Stimulated activated CD8-positive, alpha-beta memory T cell treated with anti-CD3 and anti-CD28 coated beads, Interleukin-15, amount 100 ng/mL, for 48 hours (primary cell): ENCODE results near the gene YAF2.
"Not testable (repeated sequence)": the region's sequence is repeated elsewhere in the genome, so short reads cannot be mapped to it uniquely, and the experiment has no call there.

Source experiments
- DNase-seq, 2 donors: peaks; one replicate each; pipeline ENCODE4 v3.0.0-alpha.2; 2020; ENCODE audit warnings: low read depth in 2 of 2

YAF2 gene

DNA sequence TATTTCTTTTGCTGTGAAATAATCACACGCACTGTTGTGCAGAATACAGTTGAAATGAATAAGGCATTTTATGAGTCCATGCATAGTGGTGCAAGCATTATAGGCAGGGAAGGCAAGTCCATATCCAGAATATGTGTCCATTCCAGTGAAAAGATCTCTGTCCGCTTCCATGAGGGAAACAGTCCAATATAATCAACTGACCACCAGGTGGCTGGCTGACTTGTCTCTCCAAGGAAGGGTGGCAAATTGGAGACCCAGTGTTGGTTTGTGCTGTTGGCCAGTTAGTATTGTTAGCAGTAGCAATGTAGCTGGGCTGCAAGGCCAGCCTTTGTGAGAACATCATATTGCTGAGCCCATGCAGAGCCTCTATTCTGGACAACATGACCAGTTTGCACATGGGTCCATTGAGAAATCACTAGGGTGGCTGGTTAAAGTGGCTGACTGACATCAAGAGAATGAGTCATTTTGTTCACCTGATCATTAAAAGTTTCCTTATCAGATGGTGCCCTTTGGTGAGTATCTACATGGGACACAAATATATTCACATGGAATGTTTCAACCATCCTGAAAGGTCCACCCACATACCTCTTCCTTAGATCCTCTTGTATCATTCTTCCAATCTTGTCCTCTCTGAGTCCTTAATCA lies 17.3 kb upstream of the YAF2 start:
- DNase-seq, result no peak

DNA sequence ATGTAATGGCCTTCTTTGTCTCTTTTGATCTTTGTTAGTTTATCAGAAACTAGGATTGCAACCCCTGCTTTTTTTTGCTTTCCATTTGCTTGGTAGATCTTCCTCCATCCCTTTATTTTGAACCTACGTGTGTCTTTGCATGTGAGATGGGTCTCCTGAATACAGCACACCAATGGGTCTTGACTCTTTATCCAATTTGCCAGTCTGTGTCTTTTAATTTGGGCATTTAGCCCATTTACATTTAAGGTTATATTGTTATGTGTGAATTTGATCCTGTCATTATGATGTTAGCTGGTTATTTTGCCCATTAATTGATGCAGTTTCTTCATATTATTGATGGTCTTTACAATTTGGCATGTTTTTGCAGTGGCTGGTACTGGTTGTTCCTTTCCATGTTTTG lies 14.6 kb upstream of the YAF2 start:
- DNase-seq, result not testable (repeated sequence)

DNA sequence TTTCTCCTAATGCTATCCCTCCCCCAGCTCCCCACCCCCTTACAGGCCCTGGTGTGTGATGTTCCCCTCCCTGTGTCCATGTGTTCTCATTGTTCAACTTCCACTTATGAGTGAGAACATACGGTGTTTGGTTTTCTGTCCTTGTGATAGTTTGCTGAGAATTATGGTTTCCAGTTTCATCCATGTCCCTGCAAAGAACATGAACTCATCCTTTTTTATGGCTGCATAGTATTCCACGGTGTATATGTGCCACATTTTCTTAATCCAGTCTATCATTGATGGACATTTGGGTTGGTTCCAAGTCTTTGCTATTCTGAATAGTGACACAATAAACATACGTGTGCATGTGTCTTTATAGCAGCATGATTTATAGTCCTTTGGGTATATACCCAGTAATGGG lies 11.0 kb upstream of the YAF2 start:
- DNase-seq, result not testable (repeated sequence)

DNA sequence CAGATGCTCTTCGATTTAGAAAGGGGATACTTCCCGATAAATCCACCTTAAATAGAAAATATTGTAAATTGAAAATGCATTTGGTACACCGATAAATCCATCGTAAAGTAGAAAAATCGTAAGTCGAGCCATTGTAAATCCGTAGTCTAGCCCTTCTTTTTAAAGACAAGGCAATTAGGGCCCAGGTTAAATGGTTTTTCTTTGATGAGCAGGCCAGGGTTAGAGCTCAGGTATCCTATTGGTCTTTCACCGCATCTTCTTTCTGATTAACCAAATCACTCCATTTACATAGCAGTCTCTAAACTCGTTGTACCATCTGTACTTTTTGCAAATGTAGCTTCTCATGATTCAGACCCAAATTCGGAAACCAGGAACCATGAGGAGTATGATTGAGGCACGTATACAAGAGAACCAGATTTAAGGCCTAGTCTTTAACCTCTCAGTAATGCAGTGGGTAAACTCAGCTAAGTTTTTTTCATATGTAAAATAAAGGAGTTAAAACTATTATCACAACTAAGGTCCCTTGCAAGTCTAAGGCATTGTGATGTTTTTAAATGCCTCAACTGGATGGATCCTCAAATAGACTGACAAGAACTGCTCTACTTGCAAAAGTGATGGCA lies 2.2 kb upstream of the YAF2 start:
- no peak for DNase-seq

DNA sequence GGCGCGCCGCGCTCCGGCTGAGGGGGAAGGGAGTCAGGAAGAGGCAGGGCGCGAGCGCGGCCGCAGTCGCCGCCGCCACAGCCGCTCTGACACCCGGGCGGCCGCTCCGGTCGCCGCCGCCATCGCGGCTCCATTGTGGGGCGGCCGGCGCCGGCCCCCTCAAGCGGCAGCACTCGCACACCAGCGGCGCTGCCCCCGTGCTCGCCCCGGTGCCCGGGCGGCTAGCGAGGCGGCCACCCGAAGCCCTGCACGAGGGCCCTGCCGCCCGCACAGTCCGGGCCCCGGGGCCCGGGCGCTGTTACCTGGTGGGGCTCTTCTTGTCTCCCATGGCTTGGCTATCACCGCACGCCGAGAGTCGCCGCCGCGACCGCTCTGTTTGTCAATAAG lies 202 bp downstream of the YAF2 start:
- DNase-seq, result no peak

DNA sequence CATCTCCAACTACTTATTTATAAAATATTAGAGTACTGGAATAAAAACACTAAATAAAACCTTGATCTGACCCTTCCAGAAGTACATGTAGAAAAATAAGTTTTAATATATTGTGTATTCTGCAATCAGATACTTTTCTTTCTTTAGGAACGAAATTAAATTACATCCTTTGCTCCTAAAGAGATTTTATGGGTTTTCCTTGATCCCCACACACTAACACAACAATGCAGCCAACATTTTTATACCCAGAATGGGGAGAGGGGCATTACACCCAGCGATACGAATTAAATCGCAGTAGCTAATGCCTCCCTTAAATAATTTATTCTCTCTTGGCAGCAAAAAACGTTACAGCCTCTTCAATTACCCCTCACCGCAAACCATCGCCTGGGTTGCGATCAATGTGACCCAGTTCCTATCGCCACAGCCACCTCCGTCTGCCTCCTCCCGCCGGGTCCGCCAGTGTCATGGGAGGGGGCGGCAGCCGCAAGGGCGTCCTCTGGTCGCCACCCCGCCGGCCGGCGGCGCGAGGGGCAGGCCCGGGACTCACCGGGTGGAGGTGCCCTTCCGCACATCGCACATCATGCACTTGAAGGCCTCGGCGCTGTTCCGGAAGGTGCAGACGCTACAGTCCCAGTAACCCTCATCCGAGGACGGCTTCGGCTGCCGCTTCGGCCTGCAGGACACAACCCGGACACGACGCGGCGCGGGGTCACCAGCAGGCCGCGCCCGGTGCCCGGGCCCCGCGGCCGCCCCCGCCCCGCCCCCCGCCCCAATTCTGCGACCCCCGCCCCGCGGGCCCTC lies 796 bp downstream of the YAF2 start:
- peak; percentile 56 to 63 for DNase-seq

DNA sequence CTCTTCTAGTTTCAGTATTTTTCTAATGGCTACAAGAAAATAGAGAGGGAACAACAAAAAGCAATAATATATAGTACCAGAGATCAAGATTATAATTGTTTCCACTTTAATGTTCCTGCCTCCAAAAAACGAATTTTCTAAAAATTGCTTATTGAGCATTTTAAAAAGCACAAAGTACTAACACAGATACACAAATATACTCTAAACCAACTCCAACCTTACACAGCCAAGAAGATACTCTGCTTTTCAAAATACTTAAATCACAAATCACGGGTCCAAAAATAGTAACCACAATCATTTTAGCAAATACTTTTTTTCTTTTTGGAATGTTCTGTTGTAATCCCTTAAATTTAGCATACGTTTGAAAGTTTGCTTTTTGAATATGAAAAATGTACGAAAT lies 2.0 kb downstream of the YAF2 start:
- no peak for DNase-seq

DNA sequence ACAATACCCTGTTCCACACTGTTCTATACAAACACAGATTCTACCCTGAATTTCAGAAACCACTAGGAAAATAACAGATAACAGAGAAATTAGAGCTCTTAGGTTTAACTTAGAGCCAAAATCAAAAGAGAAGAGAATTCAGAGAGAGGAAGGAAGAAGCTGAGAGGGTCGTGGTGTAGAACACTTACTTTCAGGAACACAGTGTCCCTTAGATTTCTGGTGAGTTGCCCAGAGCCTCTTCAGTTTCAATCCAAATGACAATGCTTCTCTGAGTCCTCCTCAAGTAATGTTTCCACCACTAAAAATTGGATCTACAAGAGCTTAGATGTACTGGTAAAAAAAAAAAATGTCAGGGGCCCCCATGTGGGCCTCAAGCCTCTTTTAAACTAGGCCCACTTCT lies 2.6 kb downstream of the YAF2 start:
- no peak for DNase-seq

DNA sequence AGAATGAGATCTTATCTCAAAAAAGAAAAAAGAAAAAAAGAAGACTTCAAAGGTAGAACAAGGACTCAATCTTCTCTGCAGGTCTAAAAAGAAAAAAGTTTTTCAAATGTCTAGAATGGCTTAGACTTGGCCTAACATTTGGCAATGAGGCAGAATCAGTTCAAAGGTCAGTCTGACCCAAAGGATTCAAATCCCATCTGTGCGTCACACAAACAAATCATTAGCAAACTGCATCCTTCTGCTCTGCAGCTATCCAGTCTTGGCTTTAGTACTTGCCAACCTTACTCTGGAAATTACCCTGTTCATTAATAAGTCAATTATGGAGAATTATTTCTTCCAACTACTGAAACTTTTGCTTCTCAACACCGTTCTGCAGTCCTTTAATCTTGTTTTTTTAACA lies 3.1 kb downstream of the YAF2 start:
- no peak for DNase-seq

DNA sequence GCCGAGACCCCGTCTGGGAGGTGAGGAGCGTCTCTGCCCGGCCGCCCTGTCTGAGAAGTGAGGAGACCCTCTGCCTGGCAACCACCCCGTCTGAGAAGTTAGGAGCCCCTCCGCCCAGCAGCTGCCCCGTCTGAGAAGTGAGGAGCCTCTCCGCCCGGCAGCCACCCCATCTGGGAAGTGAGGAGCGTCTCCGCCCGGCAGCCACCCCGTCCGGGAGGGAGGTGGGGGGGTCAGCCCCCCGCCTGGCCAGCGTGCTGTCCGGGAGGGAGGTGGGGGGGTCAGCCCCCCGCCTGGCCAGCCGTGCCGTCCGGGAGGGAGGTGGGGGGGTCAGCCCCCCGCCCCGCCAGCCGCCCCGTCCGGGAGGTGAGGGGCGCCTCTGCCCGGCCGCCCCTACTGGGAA lies 10.5 kb downstream of the YAF2 start:
- DNase-seq, result not testable (repeated sequence)

DNA sequence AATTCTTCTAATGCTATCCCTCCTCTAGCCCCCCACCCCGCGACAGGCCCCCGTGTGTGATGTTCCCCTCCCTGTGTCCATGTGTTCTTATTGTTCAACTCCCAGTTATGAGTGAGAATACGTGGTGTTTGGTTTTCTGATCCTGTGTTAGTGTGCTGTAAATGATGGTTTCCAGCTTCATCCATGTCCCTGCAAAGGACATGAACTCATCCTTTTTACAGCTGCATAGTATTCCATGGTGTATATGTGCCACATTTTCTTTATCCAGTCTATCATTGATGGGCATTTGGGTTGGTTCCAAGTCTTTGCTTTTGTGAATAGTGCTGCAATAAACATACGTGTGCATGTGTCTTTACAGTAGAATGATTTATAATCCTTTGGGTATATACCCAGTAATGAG lies 13.5 kb downstream of the YAF2 start:
- not testable (repeated sequence) for DNase-seq

DNA sequence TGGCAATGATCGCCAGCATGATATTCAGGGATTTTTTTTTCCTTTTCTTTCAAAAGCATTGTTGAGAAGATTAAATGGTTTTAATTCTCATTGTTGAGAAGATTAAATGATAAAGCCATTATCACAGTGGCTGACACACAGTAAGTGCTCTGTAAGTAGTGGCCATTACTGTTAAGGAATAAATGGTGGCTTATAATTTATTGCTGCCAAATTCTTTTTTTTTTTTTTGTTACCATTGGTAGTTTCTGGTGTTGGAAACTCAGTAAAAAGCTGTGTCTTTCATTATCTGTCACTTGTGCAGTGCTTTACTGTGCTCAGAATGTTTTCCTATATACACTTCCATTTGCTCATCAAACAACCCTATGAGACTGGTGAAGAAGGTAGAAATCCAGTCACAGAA lies 15.3 kb downstream of the YAF2 start:
- DNase-seq, result no peak

DNA sequence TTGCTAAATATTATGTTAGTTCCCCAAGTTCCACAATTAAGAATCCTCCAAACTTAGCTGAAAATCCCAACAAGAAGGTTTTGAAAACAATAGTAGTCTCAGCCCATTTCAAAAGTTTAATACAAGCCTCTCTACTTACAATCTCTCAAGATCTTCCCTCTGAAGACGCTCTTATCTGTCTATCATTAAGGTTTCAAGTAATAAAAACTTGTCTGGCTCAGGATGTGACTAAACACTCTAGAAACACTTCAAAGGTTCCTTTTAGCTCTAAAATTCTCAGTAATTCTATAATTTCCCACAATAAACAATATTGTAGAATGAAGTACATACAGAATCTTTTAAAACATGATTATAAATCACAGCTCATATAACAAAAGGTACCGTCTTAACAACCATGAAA lies 16.3 kb downstream of the YAF2 start:
- no peak for DNase-seq

DNA sequence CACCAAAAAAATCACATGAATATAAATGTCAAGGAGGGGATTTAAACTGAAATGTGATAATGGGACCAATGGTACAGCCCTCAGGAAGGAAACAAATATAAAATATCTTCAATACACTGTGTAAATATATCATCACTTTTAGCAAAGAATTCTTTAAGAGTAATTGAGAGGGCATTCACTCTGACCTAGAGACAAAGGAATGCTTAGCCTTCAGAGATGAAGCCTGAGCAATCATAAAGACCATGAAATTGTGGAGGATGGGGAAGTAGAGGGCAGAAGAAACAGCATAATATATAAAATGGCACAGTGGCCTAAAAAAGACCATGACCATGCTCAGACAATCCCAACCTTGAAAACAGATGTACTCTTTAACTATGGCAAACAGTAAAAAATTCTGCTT lies 20.4 kb downstream of the YAF2 start:
- no peak for DNase-seq

DNA sequence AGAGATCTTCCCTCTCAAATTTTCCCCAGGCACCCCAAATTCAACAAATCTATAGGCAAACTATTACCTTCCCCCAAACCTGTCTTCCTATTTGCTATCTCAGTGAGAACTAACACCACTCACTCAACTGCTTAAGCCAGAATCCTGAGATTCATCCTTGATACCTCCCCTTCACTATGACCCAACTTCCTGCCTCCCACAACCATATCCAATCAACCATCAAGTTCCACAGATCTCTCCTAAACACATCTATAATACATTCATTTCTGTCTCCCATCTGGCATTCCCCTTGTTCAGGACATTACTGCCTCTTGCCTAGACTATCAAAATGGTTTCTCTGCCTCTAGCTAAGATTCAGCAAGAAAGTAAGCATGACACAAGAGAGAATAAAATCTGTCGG lies 21.3 kb downstream of the YAF2 start:
- DNase-seq, result no peak

DNA sequence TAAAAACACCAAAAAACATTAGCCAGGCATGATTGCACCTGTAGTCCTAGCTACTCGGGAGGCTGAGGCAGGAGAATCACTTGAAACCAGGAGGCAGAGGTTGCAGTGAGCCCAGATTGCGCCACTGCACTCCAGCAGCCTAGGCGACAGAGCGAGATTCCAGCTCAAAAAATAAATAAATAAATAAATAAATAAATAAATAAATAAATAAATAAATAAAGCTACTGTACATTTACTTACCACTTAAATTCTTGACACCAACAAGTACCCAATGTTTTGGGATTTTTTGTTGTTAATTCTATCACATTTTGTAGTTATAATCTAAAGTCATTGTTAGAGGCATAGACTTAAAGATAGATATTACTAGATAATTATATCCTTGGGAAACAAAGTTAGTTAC lies 22.3 kb downstream of the YAF2 start:
- not testable (repeated sequence) for DNase-seq

DNA sequence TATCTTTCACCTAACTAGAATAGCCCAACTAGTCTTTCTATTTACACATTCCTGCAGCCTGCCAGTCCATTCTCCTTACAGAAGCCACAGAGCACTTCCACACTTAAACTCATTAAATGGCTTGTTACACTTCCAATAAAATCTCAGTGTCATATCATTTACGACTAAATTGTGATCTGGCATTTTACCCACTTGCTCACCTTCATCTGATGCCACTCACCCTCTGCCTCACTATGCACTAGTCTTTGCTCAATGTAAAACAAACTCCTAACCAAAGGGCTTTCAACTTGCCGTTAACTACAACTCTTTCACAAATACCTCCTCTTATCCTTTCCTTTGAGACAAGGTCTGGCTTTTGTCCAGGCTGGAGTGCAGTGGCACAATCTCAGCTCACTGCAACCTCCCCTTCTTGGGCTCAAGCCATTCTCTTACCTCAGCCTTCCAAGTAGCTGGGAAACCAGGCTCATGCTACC lies 24.1 kb downstream of the YAF2 start:
- DNase-seq, result no peak

DNA sequence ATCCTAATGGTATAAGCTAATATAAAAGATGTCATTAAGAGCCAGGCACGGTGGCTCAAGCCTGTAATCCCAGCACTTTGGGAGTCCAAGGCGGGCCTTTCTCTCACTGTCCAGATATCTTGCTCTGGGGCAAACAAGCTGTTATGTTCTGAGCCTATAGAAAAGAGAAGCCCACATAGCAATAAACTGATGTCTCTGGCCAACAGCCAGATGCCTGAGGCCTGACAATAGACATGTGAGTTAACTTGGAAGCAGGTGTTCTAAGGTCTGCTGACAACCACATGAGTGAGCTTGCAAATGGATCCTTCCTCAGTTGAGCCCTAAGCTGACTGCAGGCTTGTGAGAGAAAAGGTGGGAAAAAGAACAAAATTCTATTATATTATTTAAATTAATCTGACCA lies 25.0 kb downstream of the YAF2 start:
- DNase-seq, result no peak

DNA sequence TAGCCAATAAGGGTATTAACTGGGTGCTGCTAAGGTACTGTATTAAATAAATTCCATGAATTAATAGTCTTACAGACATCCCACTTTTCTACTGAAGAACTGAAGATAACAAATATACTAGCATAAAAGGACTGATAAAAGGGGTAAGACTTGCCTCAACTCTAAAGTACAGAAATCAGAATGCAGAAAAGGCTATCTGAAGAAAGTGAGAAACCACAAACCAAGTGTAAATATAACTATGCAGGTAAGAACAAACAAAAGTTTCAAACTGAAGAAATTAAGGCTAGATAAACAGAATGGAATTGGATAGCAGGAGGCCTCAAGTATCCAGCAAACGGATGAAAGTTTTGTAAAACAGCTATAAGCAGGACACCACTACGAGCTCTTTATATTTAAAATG lies 29.5 kb downstream of the YAF2 start:
- no peak for DNase-seq

DNA sequence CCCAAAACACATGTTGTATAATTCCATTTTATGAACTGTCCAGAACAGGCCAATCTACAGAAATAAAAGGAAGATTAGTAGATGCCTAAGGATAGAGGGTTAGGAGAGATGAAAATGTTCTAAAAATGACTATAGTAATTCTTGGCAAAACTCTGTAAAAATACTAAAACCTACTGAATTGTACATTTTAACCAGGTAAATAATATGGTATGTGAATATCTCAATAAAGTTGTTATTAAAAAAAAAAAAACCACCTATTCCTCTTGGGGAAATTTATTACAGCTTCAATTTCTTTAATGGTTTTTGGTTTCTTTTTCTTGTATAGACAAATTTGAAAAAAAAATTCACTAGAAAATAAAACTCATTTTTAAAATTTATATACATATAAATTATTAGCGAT lies 33.2 kb downstream of the YAF2 start:
- no peak for DNase-seq

DNA sequence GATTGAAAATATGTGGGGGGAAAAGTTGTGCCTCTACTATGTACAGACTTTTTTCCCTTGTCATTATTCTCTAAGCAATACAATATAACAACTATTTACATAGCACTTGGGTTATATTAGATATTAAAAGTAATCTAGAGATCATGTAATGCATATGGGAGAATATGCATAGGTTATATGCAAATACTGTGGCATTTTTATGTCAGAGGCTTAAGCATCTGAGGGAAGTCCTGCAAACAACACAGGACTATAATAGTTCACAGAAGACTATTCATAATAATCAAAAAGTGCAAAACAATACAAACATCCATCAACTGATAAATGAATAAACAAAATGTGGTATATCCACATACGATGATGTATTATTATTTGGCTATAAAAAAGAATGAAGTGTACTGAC lies 33.7 kb downstream of the YAF2 start:
- DNase-seq, result no peak

DNA sequence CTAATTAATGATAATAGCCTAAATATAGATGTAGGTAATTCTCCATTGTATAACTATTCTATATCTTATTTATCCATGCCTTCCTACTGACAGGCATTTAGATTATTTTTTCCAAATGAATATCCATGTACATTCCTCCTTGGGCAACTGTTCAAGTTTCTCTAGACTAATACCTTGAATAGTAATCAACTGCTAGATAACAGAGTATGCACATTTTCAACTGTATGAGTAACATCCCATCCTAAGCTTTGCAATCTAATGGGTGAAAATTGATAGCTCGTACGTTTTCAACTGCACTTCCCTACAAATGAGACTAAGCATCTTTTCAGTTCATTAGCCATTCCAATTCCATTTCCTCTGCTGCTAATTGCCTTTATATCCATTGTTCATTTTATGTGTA lies 37.0 kb downstream of the YAF2 start:
- no peak for DNase-seq

DNA sequence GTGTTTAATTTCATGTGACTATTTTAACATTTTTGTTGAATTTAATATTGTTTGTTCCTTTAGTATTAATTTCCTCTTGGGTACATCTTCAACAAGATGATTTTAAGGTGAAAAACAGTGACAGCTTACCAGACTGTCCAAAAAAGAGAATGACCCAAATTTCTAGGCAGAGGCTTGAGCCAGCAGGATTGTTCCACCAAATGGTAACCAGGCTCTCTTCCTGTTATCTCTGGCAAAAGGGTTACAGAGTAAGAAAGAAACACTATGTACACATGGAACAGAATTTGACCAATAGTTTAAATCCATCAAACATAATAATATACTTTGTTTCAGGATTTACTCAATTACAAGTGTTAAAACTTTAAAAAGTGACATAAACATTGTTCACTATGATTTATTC lies 39.0 kb downstream of the YAF2 start:
- DNase-seq, result no peak
